Measurements from ENCODE around the gene AASDH. TPM values are rescaled to one million over a fixed set of nuclear protein-coding genes. Genes with fewer than 3 reads are reported as not detected.

Gene AASDH
- polyA plus RNA-seq, 1 donor (not counting 4 experiments of a cell fraction or from before 2014, with no cell fraction given): 15.5 TPM

DNA sequence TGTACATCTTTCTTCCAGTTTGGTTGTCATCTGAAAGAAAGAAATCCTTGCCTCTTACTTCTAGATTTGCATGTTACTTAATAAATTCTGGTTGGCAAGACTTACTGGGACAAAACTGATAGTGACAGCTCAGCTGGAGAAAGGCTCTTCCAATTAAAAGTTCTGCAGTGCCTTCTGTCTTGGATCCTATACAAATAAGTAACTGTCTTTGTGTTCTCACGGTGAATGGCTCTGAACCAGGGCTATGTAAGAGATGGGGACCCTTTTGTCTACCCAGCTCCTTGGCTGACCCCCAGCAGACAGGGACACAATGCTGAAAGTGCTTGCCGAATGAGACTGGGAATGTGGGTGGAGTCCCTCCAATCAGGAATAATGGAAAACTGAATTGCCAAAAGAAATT is 89.5 kb downstream of the AASDH start:
- no peak for FAIRE-seq
- DNase-seq (ENCODE audit: low read depth, low spot score): no peak
- TF ChIP-seq, protein P1, sequence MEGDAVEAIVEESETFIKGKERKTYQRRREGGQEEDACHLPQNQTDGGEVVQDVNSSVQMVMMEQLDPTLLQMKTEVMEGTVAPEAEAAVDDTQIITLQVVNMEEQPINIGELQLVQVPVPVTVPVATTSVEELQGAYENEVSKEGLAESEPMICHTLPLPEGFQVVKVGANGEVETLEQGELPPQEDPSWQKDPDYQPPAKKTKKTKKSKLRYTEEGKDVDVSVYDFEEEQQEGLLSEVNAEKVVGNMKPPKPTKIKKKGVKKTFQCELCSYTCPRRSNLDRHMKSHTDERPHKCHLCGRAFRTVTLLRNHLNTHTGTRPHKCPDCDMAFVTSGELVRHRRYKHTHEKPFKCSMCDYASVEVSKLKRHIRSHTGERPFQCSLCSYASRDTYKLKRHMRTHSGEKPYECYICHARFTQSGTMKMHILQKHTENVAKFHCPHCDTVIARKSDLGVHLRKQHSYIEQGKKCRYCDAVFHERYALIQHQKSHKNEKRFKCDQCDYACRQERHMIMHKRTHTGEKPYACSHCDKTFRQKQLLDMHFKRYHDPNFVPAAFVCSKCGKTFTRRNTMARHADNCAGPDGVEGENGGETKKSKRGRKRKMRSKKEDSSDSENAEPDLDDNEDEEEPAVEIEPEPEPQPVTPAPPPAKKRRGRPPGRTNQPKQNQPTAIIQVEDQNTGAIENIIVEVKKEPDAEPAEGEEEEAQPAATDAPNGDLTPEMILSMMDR (optimal IDR thresholded peaks at IDR 0.05 in 1 of 3, IDR thresholded peaks at IDR 0.05 in 1 of 3, conservative IDR thresholded peaks at IDR 0.05 in 1 of 3; ENCODE audit: extremely low read depth in 1 of 3, insufficient read depth in 2 of 3, low read length in 3 of 3): no peak
- no peak for TF ChIP-seq EZH2 (IDR thresholded peaks at IDR 0.05; ENCODE audit: low read length)

DNA sequence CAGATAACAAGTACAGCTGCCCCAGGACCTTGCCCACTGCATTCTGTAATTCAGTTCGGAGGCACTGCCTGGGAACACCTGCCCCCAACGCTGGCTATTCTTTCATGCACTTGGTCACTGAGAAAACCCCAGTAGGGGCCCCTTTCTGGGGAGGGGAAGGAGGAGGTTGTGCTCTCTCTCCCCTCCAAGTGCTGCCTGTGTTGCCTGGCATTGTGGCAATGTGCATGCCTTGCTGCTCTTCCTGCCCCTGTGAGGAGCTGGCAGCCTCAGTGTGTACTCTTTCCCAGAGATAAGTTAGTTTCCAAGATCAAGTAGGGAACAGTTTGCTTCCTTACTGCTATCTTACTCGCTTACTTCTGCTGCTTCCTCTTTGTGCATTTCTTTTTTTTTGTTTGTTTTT is 90.8 kb downstream of the AASDH start:
- Histone ChIP-seq H3K36me3 (ENCODE audit: control insufficient read depth in 2 of 2, extremely low read depth in 1 of 2, insufficient read depth in 2 of 2, low read length in 2 of 2) (no peaks in the 10 kb centered on the region), H3K4me3 (ENCODE audit: control insufficient read depth in 2 of 3, extremely low read depth in 1 of 3, insufficient read depth in 2 of 3, low read depth in 1 of 3, low read length in 3 of 3) (no peak overlapping the region), H3K9me1 (ENCODE audit: control insufficient read depth, extremely low read depth, insufficient read depth, low read length) (no peaks in the 10 kb centered on the region), H3K27ac (ENCODE audit: control insufficient read depth, insufficient read depth, low read length) (no peak overlapping the region), H3K4me2 (ENCODE audit: control insufficient read depth, extremely low read depth, insufficient read depth, low read depth, low read length) (no peak overlapping the region), H3K27me3 (ENCODE audit: control insufficient read depth, extremely low read depth, insufficient read depth, low read length) (no peaks in the 10 kb centered on the region), H3K4me1 (ENCODE audit: control insufficient read depth, extremely low read depth, insufficient read depth, low read length) (peaks cover 4% of the 10 kb centered on the region), H3K9ac (ENCODE audit: control insufficient read depth, extremely low read depth, insufficient read depth, low read length) (no peak overlapping the region), H2AFZ (ENCODE audit: control insufficient read depth, low read length) (no peak overlapping the region), H3K79me2 (ENCODE audit: control insufficient read depth, insufficient read depth, low read length) (no peaks in the 10 kb centered on the region), H3K9me3 (ENCODE audit: control insufficient read depth, low read depth, low read length) (no peaks in the 10 kb centered on the region), H4K20me1 (ENCODE audit: control insufficient read depth, extremely low read depth, insufficient read depth, low read length) (no peaks in the 10 kb centered on the region)
- DNase-seq (ENCODE audit: low read depth, low spot score) (no peak), FAIRE-seq (no peak)
- dilution Hi-C loops (cut with MboI; ENCODE audit: extremely low pct_ligation_motif_present, low sequenced_read_pairs): no loop called here
- TF ChIP-seq, protein P1 (optimal IDR thresholded peaks at IDR 0.05 in 1 of 3, IDR thresholded peaks at IDR 0.05 in 1 of 3, conservative IDR thresholded peaks at IDR 0.05 in 1 of 3; ENCODE audit: extremely low read depth in 1 of 3, insufficient read depth in 2 of 3, low read length in 3 of 3): no peak
- no peak for TF ChIP-seq EZH2 (IDR thresholded peaks at IDR 0.05; ENCODE audit: low read length)

More for the DNA sequence above, 89.5 kb downstream of the AASDH start:
- H3K79me2 ChIP-seq (ENCODE audit: control insufficient read depth, insufficient read depth, low read length): no peaks in the 10 kb centered on the region
- H3K4me2 ChIP-seq (ENCODE audit: control insufficient read depth, extremely low read depth, insufficient read depth, low read depth, low read length): no peak overlapping the region
- peaks cover 4% of the 10 kb centered on the region for H3K4me1 ChIP-seq (ENCODE audit: control insufficient read depth, extremely low read depth, insufficient read depth, low read length)
- H3K9me3 ChIP-seq (ENCODE audit: control insufficient read depth, low read depth, low read length): no peaks in the 10 kb centered on the region
- dilution Hi-C loops (cut with MboI; ENCODE audit: extremely low pct_ligation_motif_present, low sequenced_read_pairs): no loop called here
- no peaks in the 10 kb centered on the region for H3K27me3 ChIP-seq (ENCODE audit: control insufficient read depth, extremely low read depth, insufficient read depth, low read length)
- no peaks in the 10 kb centered on the region for H3K36me3 ChIP-seq (ENCODE audit: control insufficient read depth in 2 of 2, extremely low read depth in 1 of 2, insufficient read depth in 2 of 2, low read length in 2 of 2)
- no peaks in the 10 kb centered on the region for H4K20me1 ChIP-seq (ENCODE audit: control insufficient read depth, extremely low read depth, insufficient read depth, low read length)
- H2AFZ ChIP-seq (ENCODE audit: control insufficient read depth, low read length): no peak overlapping the region
- H3K9me1 ChIP-seq (ENCODE audit: control insufficient read depth, extremely low read depth, insufficient read depth, low read length): no peaks in the 10 kb centered on the region
- H3K27ac ChIP-seq (ENCODE audit: control insufficient read depth, insufficient read depth, low read length): no peak overlapping the region
- no peak overlapping the region for H3K4me3 ChIP-seq (ENCODE audit: control insufficient read depth in 2 of 3, extremely low read depth in 1 of 3, insufficient read depth in 2 of 3, low read depth in 1 of 3, low read length in 3 of 3)
- H3K9ac ChIP-seq (ENCODE audit: control insufficient read depth, extremely low read depth, insufficient read depth, low read length): no peak overlapping the region
